ENCODE data around the gene SUFU.

SUFU gene

GRCh38 chr10:102624751-102625645, 121.2 kb downstream of the SUFU start:
- POLR2A ChIA-PET (ENCODE audit: low non-redundant PET), result no interaction called here
- CTCF ChIA-PET, result no interaction called here
- no peak for TF ChIP-seq CTCF (conservative IDR thresholded peaks at IDR 0.05; ENCODE audit: low read depth)
- peak overlapping the region; percentile 66 for H3K27ac ChIP-seq
- no peak for DNase-seq (ENCODE audit: low spot score)

GRCh38 chr10:102626026-102626685, 122.4 kb downstream of the SUFU start:
- ChIA-PET POLR2A (ENCODE audit: low non-redundant PET) (interaction anchor here (1.4 kb wide), 1 partner anchor 15 kb away, joined by 3 read pairs; no protein-coding TSS in a partner anchor), CTCF (interaction anchor here (1.1 kb wide), 1 partner anchor 18 kb away, joined by 3 read pairs; no protein-coding TSS in a partner anchor)
- peak overlapping the region; percentile 66 for H3K27ac ChIP-seq
- no peak for DNase-seq (ENCODE audit: low spot score)
- no peak for TF ChIP-seq CTCF (conservative IDR thresholded peaks at IDR 0.05; ENCODE audit: low read depth)

DNA sequence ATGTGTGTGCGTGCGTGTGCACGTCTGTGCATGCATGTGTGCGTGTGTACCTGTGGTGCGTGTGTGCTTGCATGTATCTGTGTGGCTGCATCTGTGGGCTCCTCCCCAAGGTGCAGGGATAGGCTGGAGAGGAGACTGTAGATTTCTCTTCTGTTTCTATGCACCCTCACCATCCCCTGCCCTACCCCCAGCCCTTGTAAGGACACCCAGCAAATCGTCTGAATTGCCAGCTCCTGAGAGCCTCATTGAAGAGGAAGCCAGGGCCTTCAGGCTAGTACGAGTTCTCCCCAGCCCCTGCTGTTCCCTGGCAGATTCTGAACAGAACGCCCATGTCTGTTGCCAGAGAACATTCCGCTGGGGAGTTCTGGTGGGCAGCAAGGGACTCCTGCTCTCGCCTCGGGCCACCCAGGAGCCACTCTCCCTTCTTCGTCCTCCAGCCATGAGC, 123.5 kb downstream of the SUFU start:
- ChIA-PET POLR2A (ENCODE audit: low non-redundant PET) (interaction anchor here (1.1 kb wide), 1 partner anchor 18 kb away, joined by 3 read pairs; no protein-coding TSS in a partner anchor), CTCF (interaction anchor here (0.7 to 1.1 kb wide), 2 partner anchors 19 to 29 kb away, joined by 3 to 5 read pairs; no protein-coding TSS in a partner anchor)
- DNase-seq (ENCODE audit: low spot score), result no peak
- peak overlapping the region; percentile 78 for H3K27ac ChIP-seq
- TF ChIP-seq CTCF (conservative IDR thresholded peaks at IDR 0.05; ENCODE audit: low read depth), result no peak

DNA sequence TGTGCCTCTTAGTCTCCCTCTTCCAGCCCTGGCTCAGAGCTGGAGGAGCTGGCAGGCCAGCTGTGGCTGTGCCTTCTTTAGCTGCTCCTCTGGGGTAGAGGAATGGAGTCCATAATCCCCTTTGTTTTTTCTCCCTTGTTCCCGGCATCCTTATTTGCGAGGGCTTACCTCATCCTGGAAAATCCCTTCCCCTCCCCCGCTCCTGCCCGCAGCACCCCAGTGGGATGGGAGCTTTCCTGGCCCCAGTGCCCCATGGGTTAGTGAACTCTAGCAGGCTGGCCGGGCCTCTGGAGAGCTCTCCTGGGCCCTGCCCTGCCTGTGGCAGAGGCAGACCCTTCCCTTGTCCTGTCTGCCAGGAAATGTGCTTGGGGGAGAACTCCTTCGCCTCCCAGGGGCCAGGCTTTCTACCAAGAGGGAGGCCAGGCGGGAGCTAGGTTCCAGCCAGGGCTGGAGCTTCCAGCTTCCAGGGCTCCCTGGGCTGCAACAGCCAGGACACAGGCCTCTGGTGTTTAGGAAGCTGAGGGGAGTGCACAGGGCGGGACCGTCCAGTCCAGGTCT, 124.0 kb downstream of the SUFU start:
- ChIA-PET CTCF (interaction anchor here (0.6 to 1.3 kb wide), 4 partner anchors 9 to 880 kb away, joined by 3 read pairs; partner anchors contain the start of gene TRIM8), POLR2A (ENCODE audit: low non-redundant PET) (interaction anchor here (1.0 to 1.1 kb wide), 2 partner anchors 17 to 18 kb away, joined by 3 to 4 read pairs; no protein-coding TSS in a partner anchor)
- peak; percentile 65 for DNase-seq (ENCODE audit: low spot score)
- H3K27ac ChIP-seq, result peak overlapping the region; percentile 78
- no peak for TF ChIP-seq CTCF (conservative IDR thresholded peaks at IDR 0.05; ENCODE audit: low read depth)

DNA sequence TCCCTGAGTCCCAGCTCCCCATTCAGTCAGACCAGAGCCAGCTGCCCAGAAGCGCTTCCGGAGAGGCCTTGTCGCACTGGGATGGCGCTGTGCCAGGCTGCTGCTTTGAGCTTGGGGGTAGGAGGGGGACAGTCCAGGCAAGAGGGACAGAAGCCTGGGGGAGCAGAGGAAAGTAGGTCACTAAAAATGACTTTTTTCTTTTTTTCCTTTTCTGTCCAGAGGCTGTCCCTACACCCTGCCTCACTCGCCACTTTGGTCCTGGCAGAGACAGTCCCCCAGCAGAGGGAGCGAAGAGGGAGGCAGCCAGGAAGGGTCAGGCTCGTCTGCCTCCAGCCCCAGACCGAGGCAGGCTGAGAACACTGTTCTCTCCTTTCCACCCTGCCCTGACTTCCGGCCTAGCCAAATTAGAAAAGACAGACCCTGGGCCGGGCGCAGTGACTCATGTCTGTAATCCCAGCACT, 124.7 kb downstream of the SUFU start:
- CTCF ChIA-PET, result interaction anchor here (0.6 to 1.3 kb wide), 4 partner anchors 9 to 880 kb away, joined by 3 read pairs; partner anchors contain the start of gene TRIM8
- no peak for TF ChIP-seq CTCF (conservative IDR thresholded peaks at IDR 0.05; ENCODE audit: low read depth)

More for the DNA sequence above, 124.7 kb downstream of the SUFU start:
- peak overlapping the region; percentile 78 for H3K27ac ChIP-seq
- POLR2A ChIA-PET (ENCODE audit: low non-redundant PET), result interaction anchor here (1.0 to 1.1 kb wide), 2 partner anchors 17 to 18 kb away, joined by 3 to 4 read pairs; no protein-coding TSS in a partner anchor
- DNase-seq (ENCODE audit: low spot score), result peak; percentile 64
